Neutrophil (primary cell): ENCODE measurements around the gene EVI5L.

Experiments
- H3K27ac ChIP-seq: fragments of 200-600 bp; sonication (generic); 2 replicates; pipeline ENCODE4 v1.5.1; 2016; ENCODE audit warnings: mild to moderate bottlenecking, moderate library complexity
- H3K27me3 ChIP-seq: fragments of 200-600 bp; sonication (generic); 2 replicates; pipeline ENCODE4 v1.6.0; 2016; ENCODE audit warnings: mild to moderate bottlenecking
- H3K36me3 ChIP-seq: fragments of 200-600 bp; sonication (generic); 2 replicates; pipeline ENCODE4 v1.5.1; 2017
- H3K4me1 ChIP-seq, 2 experiments: fragments of 200-600 bp in 1 of 2; sonication (generic) in 1 of 2; 1 replicate in 1 of 2; 2 replicates in 1 of 2; pipeline versions ENCODE4 v1.5.1 to v1.6.1; 2013 to 2016; ENCODE audit warnings: low read depth in 1 of 2, low read length in 1 of 2, mild to moderate bottlenecking in 1 of 2, moderate library complexity in 1 of 2; ENCODE audit not compliant: control insufficient read depth in 1 of 2, insufficient read depth in 1 of 2
- H3K4me3 ChIP-seq, 2 experiments: fragments of 200-600 bp in 1 of 2; sonication (generic) in 1 of 2; 1 replicate in 1 of 2; 2 replicates in 1 of 2; pipeline ENCODE4 v1.5.1; 2013 to 2016; ENCODE audit warnings: low read depth in 1 of 2, low read length in 1 of 2, mild to moderate bottlenecking in 1 of 2, moderate library complexity in 1 of 2
- H3K9me3 ChIP-seq: fragments of 200-600 bp; sonication (generic); 2 replicates; pipeline ENCODE4 v1.5.1; 2016
- TF ChIP-seq, protein P1 (sequence below): fragments of 200-600 bp; sonication (generic); IDR thresholded peaks from 2 replicates; pipeline ENCODE4 v1.5.1; 2016; ENCODE audit warnings: antibody characterized with exemption

Gene EVI5L

DNA sequence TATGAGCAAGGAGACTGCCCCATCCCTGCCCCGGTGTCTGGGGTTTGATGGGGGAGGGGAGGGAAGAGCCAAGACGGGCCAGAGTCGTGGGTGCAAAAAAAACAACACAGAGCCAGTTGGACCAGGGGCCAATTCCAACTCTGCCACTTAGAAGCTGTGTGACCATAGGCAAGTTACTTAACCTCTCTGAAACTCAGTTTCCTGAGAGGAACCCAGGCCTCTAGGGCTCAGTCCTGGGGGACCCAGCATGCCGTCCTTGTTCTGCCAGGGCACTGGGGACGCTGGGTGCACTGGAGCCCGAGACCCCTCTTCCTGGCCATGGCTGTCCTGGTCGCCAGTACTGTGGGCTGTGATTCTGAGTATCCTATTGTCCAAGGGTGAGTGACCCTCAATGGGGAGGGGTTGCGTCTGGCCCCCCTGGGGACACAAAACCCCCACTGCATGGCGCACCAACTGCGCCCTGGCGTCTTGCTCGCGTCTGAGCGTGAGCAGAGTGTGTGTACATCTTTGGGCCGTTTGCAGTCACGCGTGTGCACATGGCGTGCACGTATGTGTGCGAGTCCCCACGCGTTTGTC, 42.3 kb upstream of the EVI5L start:
- TF ChIP-seq, protein P1, sequence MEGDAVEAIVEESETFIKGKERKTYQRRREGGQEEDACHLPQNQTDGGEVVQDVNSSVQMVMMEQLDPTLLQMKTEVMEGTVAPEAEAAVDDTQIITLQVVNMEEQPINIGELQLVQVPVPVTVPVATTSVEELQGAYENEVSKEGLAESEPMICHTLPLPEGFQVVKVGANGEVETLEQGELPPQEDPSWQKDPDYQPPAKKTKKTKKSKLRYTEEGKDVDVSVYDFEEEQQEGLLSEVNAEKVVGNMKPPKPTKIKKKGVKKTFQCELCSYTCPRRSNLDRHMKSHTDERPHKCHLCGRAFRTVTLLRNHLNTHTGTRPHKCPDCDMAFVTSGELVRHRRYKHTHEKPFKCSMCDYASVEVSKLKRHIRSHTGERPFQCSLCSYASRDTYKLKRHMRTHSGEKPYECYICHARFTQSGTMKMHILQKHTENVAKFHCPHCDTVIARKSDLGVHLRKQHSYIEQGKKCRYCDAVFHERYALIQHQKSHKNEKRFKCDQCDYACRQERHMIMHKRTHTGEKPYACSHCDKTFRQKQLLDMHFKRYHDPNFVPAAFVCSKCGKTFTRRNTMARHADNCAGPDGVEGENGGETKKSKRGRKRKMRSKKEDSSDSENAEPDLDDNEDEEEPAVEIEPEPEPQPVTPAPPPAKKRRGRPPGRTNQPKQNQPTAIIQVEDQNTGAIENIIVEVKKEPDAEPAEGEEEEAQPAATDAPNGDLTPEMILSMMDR: no peak
- Histone ChIP-seq H3K4me1 (peaks cover 0 to 9% of the 10 kb centered on the region in 2 experiments), H3K27me3 (peaks cover 47% of the 10 kb centered on the region), H3K4me3 (no peak overlapping the region), H3K36me3 (no peaks in the 10 kb centered on the region), H3K9me3 (no peaks in the 10 kb centered on the region), H3K27ac (no peak overlapping the region)

DNA sequence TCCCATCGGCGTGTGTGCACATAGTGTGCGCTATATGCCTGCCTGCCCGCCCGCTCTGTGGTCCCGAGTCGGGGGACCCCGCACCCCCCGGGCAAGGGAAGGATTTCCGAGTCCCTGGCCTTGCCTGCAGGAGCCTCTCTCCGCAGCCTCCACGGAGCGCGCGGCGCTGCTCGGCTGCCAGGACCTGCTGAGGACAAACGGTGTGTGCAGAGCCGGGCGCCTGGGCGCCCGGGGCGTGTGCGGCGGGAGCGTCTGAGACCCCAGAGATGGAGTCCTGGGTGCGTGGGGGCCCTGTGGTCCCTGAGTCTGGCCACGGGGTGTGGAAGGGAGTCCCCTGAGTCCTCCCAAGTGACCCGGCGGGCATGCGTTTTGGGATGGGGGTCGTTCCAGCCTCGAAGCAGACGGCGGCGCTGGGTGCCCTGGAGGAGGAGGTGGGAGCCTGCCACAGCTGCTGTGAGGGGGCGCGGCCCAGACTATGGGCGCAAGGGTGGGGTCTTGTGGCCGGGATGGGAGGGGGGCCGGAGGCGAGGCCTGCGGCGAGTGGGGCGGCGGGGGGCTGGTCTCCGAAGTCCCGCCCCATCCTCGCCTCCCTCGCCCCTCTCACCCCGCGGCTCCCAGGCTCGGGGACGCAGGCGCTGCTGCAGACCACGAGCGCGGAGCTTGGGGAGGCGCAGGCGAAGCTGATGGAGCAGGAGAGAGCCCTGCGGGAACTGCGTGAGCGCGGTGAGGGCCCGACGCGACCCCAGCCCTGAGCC, 41.7 kb upstream of the EVI5L start:
- Histone ChIP-seq H3K9me3 (no peaks in the 10 kb centered on the region), H3K27me3 (peaks cover 47% of the 10 kb centered on the region), H3K27ac (no peak overlapping the region), H3K4me3 (no peak overlapping the region), H3K36me3 (no peaks in the 10 kb centered on the region), H3K4me1 (peaks cover 0 to 9% of the 10 kb centered on the region in 2 experiments)
- TF ChIP-seq, protein P1: no peak

DNA sequence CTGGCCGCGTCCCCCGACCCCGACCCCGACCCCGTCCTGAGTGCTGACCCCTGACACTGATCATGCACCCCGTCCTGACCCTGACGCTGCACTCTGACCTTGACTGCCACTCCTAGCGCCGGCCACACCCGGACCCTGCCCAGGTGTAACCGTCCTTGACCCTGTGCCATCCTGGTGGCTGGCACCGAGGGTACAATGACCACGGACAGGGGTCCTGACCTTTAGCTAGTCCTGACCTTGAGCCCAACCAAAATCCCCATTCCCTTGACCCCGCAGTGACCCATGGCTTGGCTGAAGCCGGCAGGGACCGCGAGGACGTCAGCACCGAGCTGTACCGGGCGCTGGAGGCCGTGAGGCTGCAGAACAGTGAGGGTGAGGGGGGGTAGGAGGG, 41.1 kb upstream of the EVI5L start:
- TF ChIP-seq, protein P1: no peak
- Histone ChIP-seq H3K36me3 (no peaks in the 10 kb centered on the region), H3K27me3 (peaks cover 47% of the 10 kb centered on the region), H3K4me3 (no peak overlapping the region), H3K4me1 (peaks cover 0 to 9% of the 10 kb centered on the region in 2 experiments), H3K9me3 (no peaks in the 10 kb centered on the region), H3K27ac (no peak overlapping the region)

DNA sequence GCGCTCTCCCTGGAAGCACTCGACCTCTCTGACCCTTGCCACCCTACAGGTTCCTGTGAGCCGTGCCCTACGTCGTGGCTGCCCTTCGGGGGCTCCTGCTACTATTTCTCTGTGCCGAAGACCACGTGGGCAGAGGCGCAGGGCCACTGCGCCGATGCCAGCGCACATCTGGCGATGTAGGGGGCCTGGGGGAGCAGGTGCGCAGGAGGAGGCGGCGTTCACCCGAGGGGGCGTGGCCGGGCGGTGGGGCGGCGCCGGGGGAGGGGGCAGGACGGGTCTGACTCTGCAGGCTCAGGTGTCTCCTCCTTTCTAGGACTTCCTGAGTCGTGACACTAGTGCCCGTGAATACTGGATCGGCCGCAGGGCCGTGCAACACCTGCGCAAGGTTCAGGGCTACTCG, 40.6 kb upstream of the EVI5L start:
- Histone ChIP-seq H3K36me3 (no peaks in the 10 kb centered on the region), H3K4me1 (peaks cover 0 to 9% of the 10 kb centered on the region in 2 experiments), H3K27ac (no peak overlapping the region), H3K9me3 (no peaks in the 10 kb centered on the region), H3K4me3 (no peak overlapping the region), H3K27me3 (peaks cover 47% of the 10 kb centered on the region)
- TF ChIP-seq, protein P1: no peak

DNA sequence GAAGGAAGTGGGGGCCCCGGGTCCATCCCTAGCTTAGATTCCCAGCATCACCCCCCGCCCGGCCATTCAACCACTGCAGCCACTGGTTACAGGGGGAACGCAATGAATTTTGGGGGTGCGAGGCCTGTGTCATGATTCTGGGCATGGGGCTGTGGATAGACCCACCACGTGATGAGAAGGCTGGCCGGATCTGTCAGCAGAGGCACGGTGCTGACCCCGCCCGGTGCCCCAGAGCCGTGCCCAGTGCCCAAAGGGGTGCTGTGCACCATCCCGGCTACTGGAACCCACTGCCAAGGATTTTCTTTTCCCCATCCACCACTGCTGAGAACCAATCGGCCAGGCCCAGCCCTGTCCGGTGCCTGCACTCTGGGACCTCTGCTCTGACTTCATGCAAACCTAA, 39.6 kb upstream of the EVI5L start:
- peaks cover 47% of the 10 kb centered on the region for H3K27me3 ChIP-seq

More for the DNA sequence above, 39.6 kb upstream of the EVI5L start:
- H3K4me3 ChIP-seq: no peak overlapping the region
- no peaks in the 10 kb centered on the region for H3K36me3 ChIP-seq
- TF ChIP-seq, protein P1: no peak
- H3K27ac ChIP-seq: no peak overlapping the region
- H3K4me1 ChIP-seq: peaks cover 0 to 9% of the 10 kb centered on the region in 2 experiments
- H3K9me3 ChIP-seq: no peaks in the 10 kb centered on the region
